Smooth muscle cell (in vitro differentiated cells): ENCODE results near the gene FUCA2. TPM values are rescaled to one million over a fixed set of nuclear protein-coding genes. Genes with fewer than 3 reads are reported as not detected.

Source experiments
- DNase-seq: peaks from one replicate; lab custom pipeline; 2025; ENCODE audit not compliant: unreplicated experiment; lab: John Stamatoyannopoulos, UW
- H2AFZ ChIP-seq: fragments of 200-600 bp; sonication (generic); 2 replicates; pipeline ENCODE4 v1.6.0; 2016; ENCODE audit warnings: antibody characterized with exemption, low read depth, mild to moderate bottlenecking
- H3F3A ChIP-seq: fragments of 200-600 bp; sonication (generic); 2 replicates; pipeline ENCODE4 v1.6.0; 2017; ENCODE audit warnings: antibody characterized with exemption, low read depth
- H3K27ac ChIP-seq: fragments of 200-600 bp; sonication (generic); 2 replicates; pipeline ENCODE4 v1.5.1; 2016; ENCODE audit warnings: low read depth, mild to moderate bottlenecking
- H3K27me3 ChIP-seq: fragments of 200-600 bp; sonication (generic); 2 replicates; pipeline ENCODE4 v1.6.1; 2016; ENCODE audit warnings: low read depth, mild to moderate bottlenecking
- H3K36me3 ChIP-seq: fragments of 200-600 bp; sonication (generic); 2 replicates; pipeline ENCODE4 v1.5.1; 2016; ENCODE audit warnings: low read depth
- H3K4me1 ChIP-seq: fragments of 200-600 bp; sonication (generic); 2 replicates; pipeline ENCODE4 v1.5.1; 2016; ENCODE audit warnings: low read depth
- H3K4me2 ChIP-seq: fragments of 200-600 bp; sonication (generic); 2 replicates; pipeline ENCODE4 v1.6.0; 2016; ENCODE audit warnings: mild to moderate bottlenecking
- H3K4me3 ChIP-seq: fragments of 200-600 bp; sonication (generic); 2 replicates; pipeline ENCODE4 v1.5.1; 2016; ENCODE audit warnings: mild to moderate bottlenecking
- H3K79me2 ChIP-seq: fragments of 200-600 bp; sonication (generic); 2 replicates; pipeline ENCODE4 v1.6.0; 2016; ENCODE audit warnings: low read depth, mild to moderate bottlenecking
- H3K9ac ChIP-seq: fragments of 200-600 bp; sonication (generic); 2 replicates; pipeline ENCODE4 v1.6.0; 2016; ENCODE audit warnings: low read depth
- H3K9me3 ChIP-seq: fragments of 200-600 bp; sonication (generic); replicated peaks from 2 replicates; pipeline ENCODE4 v1.5.1; 2016; ENCODE audit warnings: low read depth
- H4K20me1 ChIP-seq: fragments of 200-600 bp; sonication (generic); 2 replicates; pipeline ENCODE4 v1.6.0; 2016; ENCODE audit warnings: low read depth
- CTCF ChIP-seq: fragments of 200-600 bp; sonication (generic); IDR thresholded peaks from 2 replicates; pipeline ENCODE4 v1.5.1; 2017; ENCODE audit warnings: borderline replicate concordance, mild to moderate bottlenecking, antibody characterized with exemption; ENCODE audit not compliant: insufficient read depth, poor library complexity, severe bottlenecking
- WGBS: methylation state at CpG from one replicate; pipeline ENCODE4 v1.1.7; 2016; ENCODE audit warnings: low lambda C conversion rate; 5-methylcytosine and 5-hydroxymethylcytosine counted together
- polyA plus RNA-seq: library from polyadenylated mRNA; unstranded; fragments of >200 nt; fragmentation: Nextera tagmentation; extraction: Ambion mirVana; gene quantifications from 2 replicates; pipeline ENCODE4 v1.2.1, GENCODE V29; 2016
- total RNA-seq: library from RNA; depleted of rRNA; stranded (reverse); fragments of >200 nt; gene quantifications from 2 replicates; pipeline ENCODE4 v1.2.3, GENCODE V29; 2014

The FUCA2 gene
- total and polyA plus RNA-seq, 2 experiments from 2014 or later = 42.7 to 82.5 TPM

GRCh38 chr6:143545165-143545564, 33.6 kb upstream of the FUCA2 start:
- no peak for TF ChIP-seq CTCF
- H3K27ac ChIP-seq = no peak overlapping the region
- no peaks in the 10 kb centered on the region for H3F3A ChIP-seq
- no peaks in the 10 kb centered on the region for H3K9me3 ChIP-seq
- WGBS = 63% methylated on average over 2 of the region's 2 CpGs
- H3K79me2 ChIP-seq = no peaks in the 10 kb centered on the region
- no peak for DNase-seq
- H3K27me3 ChIP-seq = no peaks in the 10 kb centered on the region
- no peaks in the 10 kb centered on the region for H3K36me3 ChIP-seq
- H4K20me1 ChIP-seq = no peaks in the 10 kb centered on the region
- no peak overlapping the region for H3K4me2 ChIP-seq
- no peak overlapping the region for H3K9ac ChIP-seq
- no peak overlapping the region for H3K4me3 ChIP-seq
- H2AFZ ChIP-seq = no peak overlapping the region
- H3K4me1 ChIP-seq = no peaks in the 10 kb centered on the region

GRCh38 chr6:143544011-143544696, 32.6 kb upstream of the FUCA2 start:
- Histone ChIP-seq H4K20me1 (no peaks in the 10 kb centered on the region), H3F3A (no peaks in the 10 kb centered on the region), H3K27me3 (no peaks in the 10 kb centered on the region), H2AFZ (no peak overlapping the region), H3K4me1 (no peaks in the 10 kb centered on the region), H3K79me2 (no peaks in the 10 kb centered on the region), H3K4me2 (no peak overlapping the region), H3K9me3 (no peaks in the 10 kb centered on the region), H3K4me3 (no peak overlapping the region), H3K9ac (no peak overlapping the region), H3K36me3 (no peaks in the 10 kb centered on the region), H3K27ac (no peak overlapping the region)
- TF ChIP-seq CTCF = no peak
- 86% methylated on average over 4 of the region's 4 CpGs for WGBS
- no peak for DNase-seq

- Histone ChIP-seq H3K27ac (no peak overlapping the region), H3K4me2 (no peak overlapping the region)
- no peak for TF ChIP-seq CTCF
These were observed 31.9 kb upstream of the FUCA2 start for GRCh38 chr6:143543435-143543834.

GRCh38 chr6:143542888-143543287, 31.4 kb upstream of the FUCA2 start:
- no peaks in the 10 kb centered on the region for H3K4me1 ChIP-seq
- H3K9ac ChIP-seq = no peak overlapping the region
- 86% methylated on average over 2 of the region's 2 CpGs for WGBS
- no peaks in the 10 kb centered on the region for H3K36me3 ChIP-seq
- no peaks in the 10 kb centered on the region for H3F3A ChIP-seq
- H2AFZ ChIP-seq = no peak overlapping the region
- no peak overlapping the region for H3K4me3 ChIP-seq
- no peak overlapping the region for H3K27ac ChIP-seq
- H3K4me2 ChIP-seq = no peak overlapping the region
- no peak for DNase-seq
- H3K27me3 ChIP-seq = peaks cover 12% of the 10 kb centered on the region
- H3K9me3 ChIP-seq = no peaks in the 10 kb centered on the region
- no peaks in the 10 kb centered on the region for H4K20me1 ChIP-seq
- TF ChIP-seq CTCF = no peak
- no peaks in the 10 kb centered on the region for H3K79me2 ChIP-seq

More at GRCh38 chr6:143543435-143543834, 31.9 kb upstream of the FUCA2 start:
- Histone ChIP-seq H3K79me2 (no peaks in the 10 kb centered on the region), H3K9ac (no peak overlapping the region), H3K4me1 (no peaks in the 10 kb centered on the region), H3K4me3 (no peak overlapping the region), H3K27me3 (peaks cover 7% of the 10 kb centered on the region), H2AFZ (no peak overlapping the region), H3K36me3 (no peaks in the 10 kb centered on the region), H3K9me3 (no peaks in the 10 kb centered on the region), H4K20me1 (no peaks in the 10 kb centered on the region), H3F3A (no peaks in the 10 kb centered on the region)
- DNase-seq = no peak
- WGBS = 62% methylated on average over 1 of the region's 1 CpG
